Neuronal stem cell (in vitro differentiated cells): ENCODE measurements around the gene MAPK1.
"Not testable (repeated sequence)": the region's sequence is repeated elsewhere in the genome, so short reads cannot be mapped to it uniquely, and the experiment has no call there.

Source experiments
- DNase-seq: peaks from one replicate; pipeline ENCODE4 v3.0.0-alpha.2; 2013; ENCODE audit warnings: low spot score
- H2AFZ ChIP-seq: one replicate; pipeline ENCODE4 v1.6.1; 2013; ENCODE audit warnings: mild to moderate bottlenecking, low read length, inconsistent platforms
- H2AK5ac ChIP-seq: 2 replicates; pipeline ENCODE4 v1.6.1; 2013; ENCODE audit warnings: low read depth, mild to moderate bottlenecking, inconsistent platforms, low read length, moderate library complexity, mixed read lengths
- H2BK120ac ChIP-seq: 2 replicates; pipeline ENCODE4 v1.6.1; 2013; ENCODE audit warnings: low read depth, mild to moderate bottlenecking, inconsistent platforms, low read length, moderate library complexity, mixed read lengths
- H2BK12ac ChIP-seq: one replicate; pipeline ENCODE4 v1.6.1; 2013; ENCODE audit warnings: low read length, inconsistent platforms
- H2BK15ac ChIP-seq: 2 replicates; pipeline ENCODE4 v1.6.1; 2013; ENCODE audit warnings: mild to moderate bottlenecking, low read length, inconsistent platforms, mixed read lengths
- H2BK5ac ChIP-seq: one replicate; pipeline ENCODE4 v1.6.1; 2013; ENCODE audit warnings: inconsistent platforms, mild to moderate bottlenecking, low read length, moderate library complexity
- H3K14ac ChIP-seq: one replicate; pipeline ENCODE4 v1.6.1; 2013; ENCODE audit warnings: low read length, inconsistent platforms
- H3K18ac ChIP-seq: 2 replicates; pipeline ENCODE4 v1.6.1; 2013; ENCODE audit warnings: low read length, inconsistent platforms
- H3K23ac ChIP-seq: 2 replicates; pipeline ENCODE4 v1.6.1; 2013; ENCODE audit warnings: low read depth, mild to moderate bottlenecking, mixed read lengths, low read length, inconsistent platforms; ENCODE audit not compliant: poor library complexity
- H3K27ac ChIP-seq: replicated peaks from 3 replicates; pipeline ENCODE4 v1.5.1; 2013; ENCODE audit warnings: low read length, inconsistent platforms
- H3K27me3 ChIP-seq, 3 experiments: 2 replicates each; pipeline ENCODE4 v1.6.1; 2013; ENCODE audit warnings: low read length in 3 of 3, mild to moderate bottlenecking in 2 of 3, inconsistent platforms in 1 of 3, low read depth in 1 of 3, mixed read lengths in 1 of 3, moderate library complexity in 1 of 3; ENCODE audit not compliant: control insufficient read depth in 3 of 3, insufficient read depth in 3 of 3
- H3K36me3 ChIP-seq, 2 donors: replicated peaks in 1 of 2; 2 replicates each; pipeline ENCODE4 v1.6.1; 2013; ENCODE audit warnings: low read length in 2 of 2; ENCODE audit not compliant: control insufficient read depth in 2 of 2, insufficient read depth in 2 of 2
- H3K4ac ChIP-seq: 2 replicates; pipeline ENCODE4 v1.6.1; 2013; ENCODE audit warnings: inconsistent platforms, mild to moderate bottlenecking, low read length, moderate library complexity
- H3K4me1 ChIP-seq, 2 donors: 1 replicate in 1 of 2; 2 replicates in 1 of 2; pipeline ENCODE4 v1.6.1; 2013; ENCODE audit warnings: low read length in 2 of 2, low read depth in 1 of 2; ENCODE audit not compliant: control insufficient read depth in 2 of 2, insufficient read depth in 1 of 2
- H3K4me2 ChIP-seq: one replicate; pipeline ENCODE4 v1.6.1; 2013; ENCODE audit warnings: mild to moderate bottlenecking, low read length, inconsistent platforms; ENCODE audit not compliant: insufficient read depth, poor library complexity, severe bottlenecking
- H3K4me3 ChIP-seq, 2 donors: 2 replicates each; pipeline ENCODE4 v1.5.1; 2013; ENCODE audit warnings: low read length in 2 of 2, mild to moderate bottlenecking in 2 of 2, inconsistent platforms in 1 of 2, moderate library complexity in 1 of 2
- H3K79me1 ChIP-seq: one replicate; pipeline ENCODE4 v1.6.1; 2013; ENCODE audit warnings: low read depth, mild to moderate bottlenecking, inconsistent platforms, low read length, moderate library complexity
- H3K9ac ChIP-seq: one replicate; pipeline ENCODE4 v1.6.1; 2013; ENCODE audit warnings: mild to moderate bottlenecking, low read depth, low read length, inconsistent platforms; ENCODE audit not compliant: poor library complexity
- H3K9me3 ChIP-seq, 2 donors: replicated peaks in 1 of 2; 2 replicates each; pipeline versions ENCODE3 to v1.6.1; 2013; ENCODE audit warnings: low read length in 2 of 2, mild to moderate bottlenecking in 2 of 2, inconsistent platforms in 1 of 2, low read depth in 1 of 2, mixed read lengths in 1 of 2, moderate library complexity in 1 of 2; ENCODE audit not compliant: control insufficient read depth in 2 of 2, insufficient read depth in 1 of 2
- H4K8ac ChIP-seq: one replicate; pipeline ENCODE4 v1.6.1; 2013; ENCODE audit warnings: low read depth, mild to moderate bottlenecking, inconsistent platforms, low read length, moderate library complexity
- H4K91ac ChIP-seq: one replicate; pipeline ENCODE4 v1.6.1; 2013; ENCODE audit warnings: low read length, low read depth, mild to moderate bottlenecking, inconsistent platforms; ENCODE audit not compliant: poor library complexity
- WGBS, 2 donors: extraction: QIAGEN DNeasy Blood & Tissue Kit; methylation state at CpG; one replicate each; pipeline ENCODE4 v1.1.7; 2013; ENCODE audit warnings: missing lambda C conversion rate in 2 of 2, mixed read lengths in 1 of 2; ENCODE audit not compliant: insufficient read length in 2 of 2, insufficient replicate concordance in 1 of 2; ENCODE audit errors: extremely low coverage in 2 of 2; 5-methylcytosine and 5-hydroxymethylcytosine counted together

Gene MAPK1

DNA sequence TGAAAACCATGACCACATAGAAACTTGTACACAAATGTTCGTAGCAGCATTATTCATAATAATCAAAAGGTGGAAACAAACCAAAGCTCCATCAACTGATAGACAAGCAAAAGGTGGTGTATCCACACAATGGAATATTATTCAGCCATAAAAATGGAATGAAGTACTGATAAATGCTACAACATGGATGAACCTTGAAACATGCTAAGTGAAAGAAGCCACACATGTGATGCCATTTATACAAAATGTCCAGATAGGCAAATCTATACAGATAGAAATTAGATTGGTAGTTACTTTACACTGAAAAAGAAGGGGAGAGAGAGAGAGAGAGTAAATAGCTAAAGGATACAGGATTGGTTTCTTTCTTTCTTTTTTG is 27.7 kb downstream of the MAPK1 start:
- H2BK12ac ChIP-seq, result no peak overlapping the region
- H3K36me3 ChIP-seq, result peaks cover 0 to 28% of the 10 kb centered on the region in 2 donors
- no peak overlapping the region for H2BK5ac ChIP-seq
- no peak overlapping the region for H3K27ac ChIP-seq
- no peak for DNase-seq
- no peak overlapping the region for H4K8ac ChIP-seq
- H3K4me3 ChIP-seq, result no peak overlapping the region
- no peak overlapping the region for H3K23ac ChIP-seq
- no CpG with 5 or more reads among the region's 1 CpG for WGBS, 2 donors
- H2AK5ac ChIP-seq, result no peak overlapping the region
- no peak overlapping the region for H2AFZ ChIP-seq
- H3K18ac ChIP-seq, result no peak overlapping the region
- H3K9me3 ChIP-seq, result no peaks in the 10 kb centered on the region
- H2BK120ac ChIP-seq, result no peak overlapping the region
- H3K79me1 ChIP-seq, result peaks cover 1% of the 10 kb centered on the region
- H4K91ac ChIP-seq, result no peak overlapping the region
- no peak overlapping the region for H3K9ac ChIP-seq
- no peak overlapping the region for H3K4me2 ChIP-seq
- no peak overlapping the region for H3K14ac ChIP-seq
- H2BK15ac ChIP-seq, result no peak overlapping the region
- H3K27me3 ChIP-seq, result no peaks in the 10 kb centered on the region
- no peak overlapping the region for H3K4ac ChIP-seq
- H3K4me1 ChIP-seq, result peaks cover 9 to 12% of the 10 kb centered on the region in 2 donors

DNA sequence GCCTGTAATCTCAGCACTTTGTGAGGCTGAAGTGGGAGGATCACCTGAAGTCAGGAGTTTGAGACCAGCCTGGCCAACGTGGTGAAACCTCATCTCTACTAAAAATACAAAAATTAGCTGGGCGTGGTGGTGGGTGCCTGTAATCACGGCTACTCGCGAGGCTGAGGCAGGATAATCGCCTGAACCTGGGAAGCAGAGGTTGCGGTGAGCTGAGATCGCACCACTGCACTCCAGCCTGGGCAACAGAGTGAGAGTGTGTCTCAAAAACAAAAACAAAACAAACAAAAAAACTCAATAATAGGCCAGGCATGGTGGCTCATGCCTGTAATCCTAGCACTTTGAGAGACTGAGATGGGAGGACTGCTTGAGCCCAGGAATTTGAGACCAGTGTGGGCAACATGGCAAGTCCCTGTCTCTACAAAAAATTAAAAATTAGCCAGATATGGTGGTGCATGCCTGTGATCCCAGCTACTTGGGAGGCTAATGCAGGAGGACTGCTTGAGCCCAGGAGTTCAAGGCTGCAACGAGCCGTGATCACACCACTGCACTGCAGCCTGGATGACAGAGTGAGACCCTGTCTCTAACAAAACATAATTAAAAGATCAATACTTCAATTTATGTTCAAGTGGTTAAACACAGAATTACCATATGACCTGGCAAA is 28.2 kb downstream of the MAPK1 start:
- H2BK15ac ChIP-seq, H2BK12ac ChIP-seq, H3K4me3 ChIP-seq, H3K9ac ChIP-seq, H2AK5ac ChIP-seq, H4K8ac ChIP-seq, H3K18ac ChIP-seq, H2BK120ac ChIP-seq, DNase-seq, H3K79me1 ChIP-seq, H3K4me2 ChIP-seq, H3K27me3 ChIP-seq, H3K27ac ChIP-seq, H4K91ac ChIP-seq, H3K9me3 ChIP-seq, H2BK5ac ChIP-seq, H3K14ac ChIP-seq, H3K4ac ChIP-seq, H2AFZ ChIP-seq: not testable (repeated sequence)
- H3K23ac ChIP-seq, result peak overlapping the region; percentile 26
- peaks cover 9 to 14% of the 10 kb centered on the region in 2 donors for H3K4me1 ChIP-seq
- no CpG with 5 or more reads among the region's 10 CpGs for WGBS, 2 donors
- H3K36me3 ChIP-seq, result peaks cover 0 to 23% of the 10 kb centered on the region in 2 donors

DNA sequence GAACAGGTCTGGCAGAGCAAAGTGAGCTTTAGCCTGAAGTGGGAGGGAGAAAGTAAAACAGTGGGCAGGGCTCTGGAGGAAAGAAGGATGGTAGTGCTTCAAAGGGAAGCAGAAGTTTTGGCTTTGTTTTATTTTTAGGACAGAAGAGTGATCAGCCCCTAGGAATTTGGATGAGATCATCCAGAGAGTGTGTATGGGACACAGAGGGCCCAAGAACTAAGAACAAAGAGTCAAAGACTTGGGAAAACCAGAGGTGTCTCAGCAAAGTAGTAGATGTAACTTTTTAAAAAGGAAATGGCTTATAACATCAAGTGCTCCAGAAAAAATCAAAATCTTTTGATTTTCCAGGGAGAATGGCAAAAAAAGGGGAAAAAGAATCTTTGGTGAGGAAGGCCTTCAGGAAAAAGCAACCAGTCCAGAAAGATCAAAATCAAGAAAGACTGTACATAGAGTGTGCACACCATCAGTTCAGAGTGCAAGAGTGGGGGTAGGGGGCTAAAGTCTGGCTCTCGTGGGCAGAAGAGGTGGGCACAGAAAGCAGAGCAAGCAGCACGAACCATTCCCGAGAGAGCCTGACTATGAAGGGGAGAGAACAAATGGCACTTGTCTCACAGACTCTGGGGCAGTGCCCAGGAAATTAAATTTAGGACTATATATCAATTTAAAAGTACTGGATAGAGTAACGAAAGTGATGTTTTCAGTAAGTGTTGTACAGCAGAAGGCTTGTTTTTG is 30.0 kb downstream of the MAPK1 start:
- Histone ChIP-seq H3K14ac (no peak overlapping the region), H3K4me2 (peak overlapping the region; percentile 31), H3K18ac (peak overlapping the region; percentile 78), H2BK12ac (no peak overlapping the region), H3K9ac (no peak overlapping the region), H4K8ac (no peak overlapping the region), H3K79me1 (peaks cover 5% of the 10 kb centered on the region), H2BK120ac (no peak overlapping the region), H3K4me3 (no peak overlapping the region), H2AK5ac (no peak overlapping the region), H3K9me3 (no peaks in the 10 kb centered on the region), H2AFZ (no peak overlapping the region), H3K4me1 (peaks cover 9 to 14% of the 10 kb centered on the region in 2 donors), H2BK5ac (no peak overlapping the region), H2BK15ac (no peak overlapping the region), H3K27ac (peak overlapping the region; percentile 81), H3K4ac (no peak overlapping the region), H4K91ac (no peak overlapping the region), H3K36me3 (peaks cover 0 to 14% of the 10 kb centered on the region in 2 donors), H3K27me3 (no peaks in the 10 kb centered on the region), H3K23ac (no peak overlapping the region)
- no CpG with 5 or more reads among the region's 4 CpGs for WGBS, 2 donors
- peak; percentile 17 for DNase-seq

DNA sequence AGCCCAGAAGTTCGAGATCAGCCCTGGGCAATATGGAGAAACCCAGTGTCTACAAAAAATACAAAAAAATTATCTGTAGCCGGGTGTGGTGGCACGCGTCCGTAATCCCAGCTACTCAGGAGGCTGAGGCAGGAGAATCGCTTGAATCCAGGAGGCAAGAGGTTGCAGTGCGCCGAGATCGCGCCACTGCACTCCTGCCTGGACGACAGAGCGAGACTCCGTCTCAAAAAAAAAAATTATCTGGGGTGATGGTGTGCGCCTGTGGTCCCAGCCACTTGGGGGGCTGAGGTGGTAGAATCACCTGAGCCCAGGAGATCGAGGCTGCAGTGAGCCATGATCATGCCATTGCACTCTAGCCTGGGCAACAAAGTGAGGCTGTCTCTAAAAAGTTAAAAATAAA is 31.0 kb downstream of the MAPK1 start:
- H2AK5ac ChIP-seq, H3K4me3 ChIP-seq, H3K18ac ChIP-seq, H2BK120ac ChIP-seq, H4K8ac ChIP-seq, H2BK15ac ChIP-seq, H3K9me3 ChIP-seq, H3K27ac ChIP-seq, H4K91ac ChIP-seq, H2BK12ac ChIP-seq, H3K23ac ChIP-seq, DNase-seq, H3K27me3 ChIP-seq, H3K79me1 ChIP-seq, H3K4me2 ChIP-seq, H2AFZ ChIP-seq, H3K4ac ChIP-seq, H3K14ac ChIP-seq, H3K9ac ChIP-seq, H2BK5ac ChIP-seq: not testable (repeated sequence)
- peaks cover 9 to 14% of the 10 kb centered on the region in 2 donors for H3K4me1 ChIP-seq
- peaks cover 0 to 17% of the 10 kb centered on the region in 2 donors for H3K36me3 ChIP-seq
- WGBS, 2 donors, result no CpG with 5 or more reads among the region's 15 CpGs
